IPS DF 6.9 (cell line): Measurements from ENCODE around the gene GH2.
A peak's percentile ranks its signal among the peaks of the same experiment; 100 is the strongest.

ENCODE experiments used
- DNase-seq: peaks from one replicate; pipeline ENCODE4 v3.0.0-alpha.2; 2013; ENCODE audit warnings: low read depth, low spot score
- H3K27ac ChIP-seq: one replicate; pipeline ENCODE4 v1.5.1; 2013; ENCODE audit warnings: low read length, control low read depth
- H3K27me3 ChIP-seq: 2 replicates; pipeline ENCODE4 v1.6.1; 2013; ENCODE audit warnings: mild to moderate bottlenecking, low read length; ENCODE audit not compliant: control insufficient read depth, insufficient read depth
- H3K36me3 ChIP-seq: 2 replicates; pipeline ENCODE4 v1.6.1; 2013; ENCODE audit warnings: low read length; ENCODE audit not compliant: control insufficient read depth, insufficient read depth
- H3K4me1 ChIP-seq: 2 replicates; pipeline ENCODE4 v1.6.1; 2013; ENCODE audit warnings: low read length; ENCODE audit not compliant: control insufficient read depth, insufficient read depth
- H3K4me3 ChIP-seq: 2 replicates; pipeline ENCODE4 v1.5.1; 2013; ENCODE audit warnings: mild to moderate bottlenecking, low read length
- H3K9me3 ChIP-seq: 2 replicates; pipeline ENCODE4 v1.6.1; 2013; ENCODE audit warnings: low read length, inconsistent platforms; ENCODE audit not compliant: control insufficient read depth, insufficient read depth
- WGBS: extraction: QIAGEN DNeasy Blood & Tissue Kit; methylation state at CpG from one replicate; pipeline ENCODE4 v1.1.7; 2013; ENCODE audit warnings: mixed read lengths, missing lambda C conversion rate; ENCODE audit not compliant: insufficient read length, insufficient coverage; 5-methylcytosine and 5-hydroxymethylcytosine counted together

GH2 gene

GRCh38 chr17:63840591-63841349, 41.0 kb downstream of the GH2 start:
- no peak overlapping the region for H3K4me3 ChIP-seq
- H3K9me3 ChIP-seq, result no peaks in the 10 kb centered on the region
- peaks cover 5% of the 10 kb centered on the region for H3K4me1 ChIP-seq
- no peaks in the 10 kb centered on the region; the same call in none of the 2 replicates for H3K36me3 ChIP-seq
- H3K27me3 ChIP-seq, result no peaks in the 10 kb centered on the region
- H3K27ac ChIP-seq, result no peak overlapping the region
- no peak for DNase-seq
- WGBS, result no CpG with 5 or more reads among the region's 4 CpGs

GRCh38 chr17:63838631-63839171, 43.0 kb downstream of the GH2 start:
- no peaks in the 10 kb centered on the region for H3K27me3 ChIP-seq
- H3K4me3 ChIP-seq, result no peak overlapping the region
- WGBS, result no CpG with 5 or more reads among the region's 7 CpGs
- H3K36me3 ChIP-seq, result peaks cover 5% of the 10 kb centered on the region
- peaks cover 5% of the 10 kb centered on the region for H3K4me1 ChIP-seq
- no peak overlapping the region for H3K27ac ChIP-seq
- no peak for DNase-seq
- no peaks in the 10 kb centered on the region for H3K9me3 ChIP-seq

GRCh38 chr17:63837962-63838600, 43.7 kb downstream of the GH2 start:
- no peak for DNase-seq
- H3K4me3 ChIP-seq, result no peak overlapping the region
- H3K36me3 ChIP-seq, result peaks cover 11% of the 10 kb centered on the region
- H3K27ac ChIP-seq, result no peak overlapping the region
- no peaks in the 10 kb centered on the region for H3K27me3 ChIP-seq
- H3K4me1 ChIP-seq, result peaks cover 5% of the 10 kb centered on the region
- no CpG with 5 or more reads among the region's 5 CpGs for WGBS
- no peaks in the 10 kb centered on the region for H3K9me3 ChIP-seq

GRCh38 chr17:63837480-63837879, 44.3 kb downstream of the GH2 start:
- no peak for DNase-seq
- no CpG with 5 or more reads among the region's 12 CpGs for WGBS
- H3K4me1 ChIP-seq, result peaks cover 5% of the 10 kb centered on the region
- no peak overlapping the region for H3K27ac ChIP-seq
- no peaks in the 10 kb centered on the region for H3K9me3 ChIP-seq
- peaks cover 17% of the 10 kb centered on the region for H3K36me3 ChIP-seq
- no peak overlapping the region for H3K4me3 ChIP-seq
- H3K27me3 ChIP-seq, result no peaks in the 10 kb centered on the region

- H3K9me3 ChIP-seq, result no peaks in the 10 kb centered on the region
- DNase-seq, result no peak
- H3K4me3 ChIP-seq, result no peak overlapping the region
- H3K27ac ChIP-seq, result no peak overlapping the region
- no peaks in the 10 kb centered on the region for H3K27me3 ChIP-seq
- peaks cover 5% of the 10 kb centered on the region for H3K4me1 ChIP-seq
- WGBS, result no CpG with 5 or more reads among the region's 7 CpGs
- peaks cover 24% of the 10 kb centered on the region for H3K36me3 ChIP-seq
Observed at GRCh38 chr17:63836811-63837210, 44.9 kb downstream of the GH2 start.

- Histone ChIP-seq H3K27me3 (no peaks in the 10 kb centered on the region), H3K4me1 (0 out of 2 replicates have a peak, but pooled peaks cover 2% of the 10 kb centered on the region), H3K4me3 (no peak overlapping the region), H3K36me3 (peaks cover 39% of the 10 kb centered on the region), H3K27ac (no peak overlapping the region), H3K9me3 (no peaks in the 10 kb centered on the region)
- no CpG with 5 or more reads among the region's 9 CpGs for WGBS
- DNase-seq, result no peak
Observed at GRCh38 chr17:63835167-63835720, 46.5 kb downstream of the GH2 start.

- WGBS, result no CpG with 5 or more reads among the region's 13 CpGs
- Histone ChIP-seq H3K27me3 (no peaks in the 10 kb centered on the region), H3K4me1 (0 out of 2 replicates have a peak, but pooled peaks cover 2% of the 10 kb centered on the region), H3K27ac (no peak overlapping the region), H3K9me3 (no peaks in the 10 kb centered on the region), H3K4me3 (no peak overlapping the region), H3K36me3 (peaks cover 46% of the 10 kb centered on the region)
- peak; percentile 58 for DNase-seq
Observed at GRCh38 chr17:63834431-63835166, 47.1 kb downstream of the GH2 start.

- Histone ChIP-seq H3K27ac (no peak overlapping the region), H3K4me1 (0 out of 2 replicates have a peak, but pooled peaks cover 2% of the 10 kb centered on the region), H3K36me3 (peaks cover 50% of the 10 kb centered on the region), H3K4me3 (no peak overlapping the region), H3K9me3 (no peaks in the 10 kb centered on the region), H3K27me3 (no peaks in the 10 kb centered on the region)
- DNase-seq, result no peak
- whole genome bisulfite sequencing, result no CpG with 5 or more reads among the region's 15 CpGs
Observed at GRCh38 chr17:63833741-63834373, 47.9 kb downstream of the GH2 start.

- WGBS, result no CpG with 5 or more reads among the region's 14 CpGs
- H3K27ac ChIP-seq, result no peak overlapping the region
- H3K36me3 ChIP-seq, result peaks cover 50% of the 10 kb centered on the region
- no peaks in the 10 kb centered on the region for H3K27me3 ChIP-seq
- no peaks in the 10 kb centered on the region for H3K9me3 ChIP-seq
- DNase-seq, result no peak
- H3K4me3 ChIP-seq, result no peak overlapping the region
- 0 out of 2 replicates have a peak, but pooled peaks cover under 1% of the 10 kb centered on the region for H3K4me1 ChIP-seq
Observed at GRCh38 chr17:63833026-63833740, 48.6 kb downstream of the GH2 start.
